ENCODE data around the gene ASB10. TPM values are rescaled to one million over a fixed set of nuclear protein-coding genes. Genes with fewer than 3 reads are reported as not detected.

Gene ASB10
- total and polyA plus RNA-seq, 9 donors = 1.3 to 5.7 (median 3.1) TPM

DNA sequence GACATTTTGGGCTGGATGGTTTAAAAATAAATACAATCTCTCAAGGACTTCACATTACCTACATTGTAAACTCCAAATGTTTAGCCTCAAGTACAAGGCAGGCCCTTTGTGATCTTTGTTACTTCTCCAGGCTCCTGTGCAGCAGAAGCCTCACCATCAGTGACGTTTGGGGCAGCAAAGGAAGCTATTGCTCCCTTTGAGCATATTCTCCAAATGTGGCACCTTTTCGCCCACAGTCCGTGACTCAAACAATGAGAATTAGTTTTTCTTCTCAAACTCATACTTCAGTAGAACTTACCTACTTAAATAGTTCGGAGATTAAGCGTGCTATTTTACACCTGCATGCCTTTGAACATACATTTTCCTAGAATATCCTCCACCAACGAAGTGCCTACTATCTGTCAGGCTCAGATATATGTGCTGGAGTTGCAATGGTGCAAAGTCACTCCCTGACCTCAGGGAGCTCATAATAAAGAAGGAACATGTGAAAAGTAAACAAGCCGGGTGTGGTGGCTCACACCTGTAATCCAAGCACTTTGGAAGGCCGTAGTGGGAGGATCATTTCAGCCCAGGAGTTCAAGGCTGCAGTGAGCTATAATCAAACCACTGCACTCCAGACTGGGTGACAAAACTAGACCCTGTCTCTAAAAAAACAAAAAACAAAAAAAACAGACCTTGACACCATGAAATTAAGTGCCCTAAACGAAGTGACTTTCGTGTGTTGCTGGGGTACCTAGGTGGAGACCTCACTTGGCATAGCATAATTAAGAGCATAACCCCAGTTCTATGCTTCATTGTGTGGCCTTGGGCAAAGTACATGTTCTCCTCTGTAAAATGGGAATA is 41.2 kb upstream of the ASB10 start:
- Histone ChIP-seq H3K27ac (ENCODE audit: low read length) (peak overlapping the region; percentile 88), H3K9me3 (replicated peaks; ENCODE audit: control insufficient read depth, low read depth, low read length) (no peaks in the 10 kb centered on the region), H3K27me3 (ENCODE audit: control insufficient read depth, insufficient read depth, low read length) (no peaks in the 10 kb centered on the region), H3K36me3 (ENCODE audit: control insufficient read depth, insufficient read depth, low read length) (peaks cover 21% of the 10 kb centered on the region), H3K4me3 (ENCODE audit: low read length) (peak overlapping the region; percentile 70), H3K4me1 (ENCODE audit: control insufficient read depth, insufficient read depth, low read length) (peaks cover 25% of the 10 kb centered on the region)
- no peak for DNase-seq
- WGBS (ENCODE audit: insufficient coverage) = 66% methylated on average over 5 of the region's 10 CpGs

GRCh38 chr7:151226875-151227782 is 40.1 kb upstream of the ASB10 start, which contains the start of gene ABCF2:
Gene ABCF2, minus strand, starts transcription at chr7:151227205. Its CDS starts 747 bp downstream, at chr7:151226458.
- H3K36me3 ChIP-seq (ENCODE audit: control insufficient read depth, insufficient read depth, low read length) = peaks cover 32% of the 10 kb centered on the region
- under 1% methylated on average over 64 of the region's 68 CpGs for WGBS (ENCODE audit: insufficient coverage)
- no peaks in the 10 kb centered on the region for H3K27me3 ChIP-seq (ENCODE audit: control insufficient read depth, insufficient read depth, low read length)
- H3K4me1 ChIP-seq (ENCODE audit: control insufficient read depth, insufficient read depth, low read length) = peaks cover 18% of the 10 kb centered on the region
- no peaks in the 10 kb centered on the region for H3K9me3 ChIP-seq (replicated peaks; ENCODE audit: control insufficient read depth, low read depth, low read length)
- DNase-seq = peak; percentile 100
- H3K4me3 ChIP-seq (ENCODE audit: low read length) = peak within 1 kb of the TSS; percentile 70
- H3K27ac ChIP-seq (ENCODE audit: low read length) = peak within 1 kb of the TSS; percentile 88

DNA sequence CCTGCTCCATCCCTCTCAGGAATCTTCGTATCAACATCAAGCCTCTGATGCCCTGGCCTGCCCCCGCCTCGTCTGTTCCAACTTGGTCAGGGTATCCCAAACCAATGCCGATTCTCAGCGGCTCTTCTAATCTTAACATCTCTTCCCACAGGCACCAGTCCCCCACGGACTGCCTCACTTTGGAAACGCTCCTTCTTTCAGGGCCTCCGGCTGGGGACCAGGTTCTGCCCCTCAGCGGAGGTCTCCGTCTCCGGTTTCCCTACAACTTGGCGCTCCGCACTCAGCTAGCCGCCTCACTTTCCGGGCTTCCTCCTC is 39.5 kb upstream of the ASB10 start:
- Histone ChIP-seq H3K4me3 (ENCODE audit: low read length) (peak overlapping the region; percentile 70), H3K27ac (ENCODE audit: low read length) (no peak overlapping the region), H3K27me3 (ENCODE audit: control insufficient read depth, insufficient read depth, low read length) (no peaks in the 10 kb centered on the region), H3K4me1 (ENCODE audit: control insufficient read depth, insufficient read depth, low read length) (peaks cover 14% of the 10 kb centered on the region), H3K36me3 (ENCODE audit: control insufficient read depth, insufficient read depth, low read length) (peaks cover 35% of the 10 kb centered on the region), H3K9me3 (replicated peaks; ENCODE audit: control insufficient read depth, low read depth, low read length) (no peaks in the 10 kb centered on the region)
- no peak for DNase-seq
- WGBS (ENCODE audit: insufficient coverage) = 1% methylated on average over 15 of the region's 15 CpGs

DNA sequence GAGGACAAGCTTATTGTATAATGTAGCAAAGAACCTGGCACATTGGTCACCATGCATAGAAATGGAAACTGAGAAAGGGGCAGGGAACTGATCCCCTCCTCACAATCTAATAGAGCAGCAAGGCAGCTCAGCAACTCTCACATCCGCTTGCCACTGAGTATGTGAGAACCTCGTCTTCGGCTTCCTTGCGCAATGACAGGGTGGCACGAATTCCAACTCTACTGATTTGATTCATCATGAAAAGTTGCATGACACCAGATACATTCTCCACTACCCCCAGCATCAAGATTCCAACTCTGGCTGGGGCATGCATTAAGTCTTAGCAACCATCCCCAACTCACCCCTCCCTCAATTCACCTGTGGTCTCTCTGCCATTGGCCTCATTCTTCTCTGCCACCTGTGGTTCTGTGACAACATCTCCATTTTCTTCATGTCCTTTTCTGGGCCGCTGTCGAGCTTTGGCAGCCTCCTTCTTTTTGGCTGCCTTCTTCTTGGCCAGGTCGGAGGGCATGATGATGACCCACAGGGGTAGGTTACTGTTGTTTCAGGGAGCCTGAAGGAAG is 39.0 kb upstream of the ASB10 start:
- H3K27me3 ChIP-seq (ENCODE audit: control insufficient read depth, insufficient read depth, low read length) = no peaks in the 10 kb centered on the region
- H3K27ac ChIP-seq (ENCODE audit: low read length) = no peak overlapping the region
- 78% methylated on average over 5 of the region's 8 CpGs for WGBS (ENCODE audit: insufficient coverage)
- peaks cover 14% of the 10 kb centered on the region for H3K4me1 ChIP-seq (ENCODE audit: control insufficient read depth, insufficient read depth, low read length)
- peaks cover 38% of the 10 kb centered on the region for H3K36me3 ChIP-seq (ENCODE audit: control insufficient read depth, insufficient read depth, low read length)
- no peak for DNase-seq
- H3K4me3 ChIP-seq (ENCODE audit: low read length) = peak overlapping the region; percentile 70
- no peaks in the 10 kb centered on the region for H3K9me3 ChIP-seq (replicated peaks; ENCODE audit: control insufficient read depth, low read depth, low read length)

DNA sequence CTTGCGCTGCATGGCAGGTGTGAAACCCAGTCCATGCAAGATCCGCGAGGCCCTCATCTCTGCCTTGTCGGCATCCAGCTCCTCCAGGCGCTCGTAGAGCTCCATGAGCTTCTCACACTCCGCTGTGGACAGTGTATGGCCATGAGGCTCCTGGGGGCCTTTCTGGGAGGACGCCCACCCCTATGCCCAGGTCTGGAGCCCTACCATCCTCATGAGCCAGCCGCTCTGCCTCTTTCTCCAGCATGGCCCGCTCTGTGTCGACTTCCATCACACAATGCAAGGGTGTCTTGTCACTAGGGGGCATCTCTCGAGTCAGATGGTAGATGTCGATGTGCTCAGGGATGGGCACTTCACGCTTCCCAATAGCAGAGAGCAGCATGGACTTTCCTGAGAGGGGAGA is 36.7 kb upstream of the ASB10 start:
- Histone ChIP-seq H3K9me3 (replicated peaks; ENCODE audit: control insufficient read depth, low read depth, low read length) (no peaks in the 10 kb centered on the region), H3K4me1 (ENCODE audit: control insufficient read depth, insufficient read depth, low read length) (peaks cover 14% of the 10 kb centered on the region), H3K27ac (ENCODE audit: low read length) (no peak overlapping the region), H3K36me3 (ENCODE audit: control insufficient read depth, insufficient read depth, low read length) (peaks cover 52% of the 10 kb centered on the region), H3K27me3 (ENCODE audit: control insufficient read depth, insufficient read depth, low read length) (no peaks in the 10 kb centered on the region), H3K4me3 (ENCODE audit: low read length) (no peak overlapping the region)
- 87% methylated on average over 10 of the region's 14 CpGs for WGBS (ENCODE audit: insufficient coverage)
- no peak for DNase-seq

GRCh38 chr7:151218170-151218569 is 31.1 kb upstream of the ASB10 start:
- Histone ChIP-seq H3K27ac (ENCODE audit: low read length) (no peak overlapping the region), H3K9me3 (replicated peaks; ENCODE audit: control insufficient read depth, low read depth, low read length) (no peaks in the 10 kb centered on the region), H3K27me3 (ENCODE audit: control insufficient read depth, insufficient read depth, low read length) (no peaks in the 10 kb centered on the region), H3K36me3 (ENCODE audit: control insufficient read depth, insufficient read depth, low read length) (peaks cover 77% of the 10 kb centered on the region), H3K4me3 (ENCODE audit: low read length) (no peak overlapping the region), H3K4me1 (ENCODE audit: control insufficient read depth, insufficient read depth, low read length) (no peaks in the 10 kb centered on the region)
- no CpG with 5 or more reads among the region's 9 CpGs for WGBS (ENCODE audit: insufficient coverage)
- no peak for DNase-seq

DNA sequence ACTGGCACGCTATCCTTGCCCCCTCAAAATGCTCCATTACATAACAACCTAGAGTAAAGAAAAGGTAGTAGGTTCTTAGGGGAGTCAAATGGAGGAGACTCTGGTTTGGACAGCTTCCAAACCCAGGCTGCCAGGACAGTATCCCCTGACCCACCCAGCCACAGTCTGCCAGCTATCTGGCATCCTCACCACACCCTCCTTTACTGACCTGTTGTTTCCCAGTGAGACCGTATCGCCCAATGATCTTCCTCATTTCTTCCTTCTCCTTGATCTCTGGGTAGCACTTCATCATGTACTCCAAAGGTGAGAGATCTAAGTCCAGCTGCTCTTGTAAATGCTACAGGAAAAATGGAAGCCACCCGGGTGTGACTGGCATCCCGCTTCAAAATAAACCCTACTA is 28.3 kb upstream of the ASB10 start:
- DNase-seq = no peak
- Histone ChIP-seq H3K27ac (ENCODE audit: low read length) (no peak overlapping the region), H3K36me3 (ENCODE audit: control insufficient read depth, insufficient read depth, low read length) (peaks cover 68% of the 10 kb centered on the region), H3K4me1 (ENCODE audit: control insufficient read depth, insufficient read depth, low read length) (no peaks in the 10 kb centered on the region), H3K4me3 (ENCODE audit: low read length) (no peak overlapping the region), H3K27me3 (ENCODE audit: control insufficient read depth, insufficient read depth, low read length) (no peaks in the 10 kb centered on the region), H3K9me3 (replicated peaks; ENCODE audit: control insufficient read depth, low read depth, low read length) (no peaks in the 10 kb centered on the region)
- WGBS (ENCODE audit: insufficient coverage) = 100% methylated on average over 4 of the region's 5 CpGs

GRCh38 chr7:151213826-151214225 is 26.8 kb upstream of the ASB10 start:
- Histone ChIP-seq H3K27me3 (ENCODE audit: control insufficient read depth, insufficient read depth, low read length) (no peaks in the 10 kb centered on the region), H3K4me1 (ENCODE audit: control insufficient read depth, insufficient read depth, low read length) (no peaks in the 10 kb centered on the region), H3K4me3 (ENCODE audit: low read length) (no peak overlapping the region), H3K9me3 (replicated peaks; ENCODE audit: control insufficient read depth, low read depth, low read length) (no peaks in the 10 kb centered on the region), H3K27ac (ENCODE audit: low read length) (no peak overlapping the region), H3K36me3 (ENCODE audit: control insufficient read depth, insufficient read depth, low read length) (peaks cover 60% of the 10 kb centered on the region)
- 86% methylated on average over 3 of the region's 3 CpGs for WGBS (ENCODE audit: insufficient coverage)
- no peak for DNase-seq

DNA sequence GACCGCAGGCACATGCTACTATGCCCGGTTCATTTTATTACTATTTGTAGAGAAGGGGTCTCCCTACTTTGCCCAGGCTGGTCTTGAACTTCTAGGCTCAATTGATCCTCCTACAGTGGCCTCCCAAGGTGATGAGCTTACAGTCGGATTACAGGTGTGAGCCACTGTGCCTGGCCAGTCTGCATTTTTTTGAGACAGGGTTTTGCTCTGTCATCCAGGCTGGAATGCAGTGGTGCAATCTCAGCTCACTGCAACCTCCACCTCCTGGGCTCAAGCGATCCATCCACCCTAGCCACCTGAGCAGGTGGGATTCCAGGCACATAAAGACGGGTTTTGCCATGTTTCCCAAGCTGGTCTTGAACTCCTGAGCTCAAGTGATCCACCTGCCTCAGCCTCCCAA is 25.6 kb upstream of the ASB10 start:
- no peaks in the 10 kb centered on the region for H3K9me3 ChIP-seq (replicated peaks; ENCODE audit: control insufficient read depth, low read depth, low read length)
- no peak overlapping the region for H3K27ac ChIP-seq (ENCODE audit: low read length)
- 86% methylated on average over 5 of the region's 5 CpGs for WGBS (ENCODE audit: insufficient coverage)
- peaks cover 3% of the 10 kb centered on the region for H3K27me3 ChIP-seq (ENCODE audit: control insufficient read depth, insufficient read depth, low read length)
- peaks cover 48% of the 10 kb centered on the region for H3K36me3 ChIP-seq (ENCODE audit: control insufficient read depth, insufficient read depth, low read length)
- no peak for DNase-seq
- no peaks in the 10 kb centered on the region for H3K4me1 ChIP-seq (ENCODE audit: control insufficient read depth, insufficient read depth, low read length)
- no peak overlapping the region for H3K4me3 ChIP-seq (ENCODE audit: low read length)
